Vagina (tissue), 2 donors: ENCODE measurements around the gene ALDH1L1. TPM values are rescaled to one million over a fixed set of nuclear protein-coding genes. Genes with fewer than 3 reads are reported as not detected.
A peak's percentile ranks its signal among the peaks of the same experiment; 100 is the strongest.

Source experiments
- DNase-seq, 2 donors: peaks; one replicate each; pipeline ENCODE4 v3.0.0-alpha.2; 2017; ENCODE audit errors: extremely low spot score in 2 of 2
- H3K27ac ChIP-seq: fragments of 200-600 bp; sonication (generic); one replicate; pipeline ENCODE4 v1.5.1; 2019
- H3K27me3 ChIP-seq: fragments of 200-600 bp; sonication (generic); one replicate; pipeline ENCODE4 v1.5.1; 2019
- H3K36me3 ChIP-seq, 2 donors: fragments of 200-600 bp; sonication (generic); one replicate each; pipeline ENCODE4 v1.5.1; 2017 to 2019
- H3K4me1 ChIP-seq: fragments of 200-600 bp; sonication (generic); one replicate; pipeline ENCODE4 v1.5.1; 2019
- H3K4me3 ChIP-seq, 2 donors: fragments of 200-600 bp; sonication (generic); 1 replicate in 1 of 2; 2 replicates in 1 of 2; pipeline ENCODE4 v1.5.1; 2016 to 2019
- H3K9me3 ChIP-seq: fragments of 200-600 bp; sonication (generic); one replicate; pipeline ENCODE4 v1.5.1; 2019
- POLR2A ChIP-seq, 2 donors: fragments of 450-650 bp; IDR thresholded peaks; one replicate each; pipeline ENCODE4 v1.6.1; 2017; ENCODE audit warnings: antibody characterized with exemption in 2 of 2, mild to moderate bottlenecking in 2 of 2, moderate library complexity in 2 of 2
- POLR2AphosphoS5 ChIP-seq, 2 donors: sonication (generic); formaldehyde crosslinking; IDR thresholded peaks; one replicate each; pipeline ENCODE4 v1.9.0; 2017; ENCODE audit warnings: antibody characterized with exemption in 2 of 2, mild to moderate bottlenecking in 2 of 2, low read depth in 1 of 2; ENCODE audit not compliant: insufficient read depth in 1 of 2
- intact Hi-C: fragments of 100-400 bp; cut with DNase I; formaldehyde crosslinking; loops from one replicate; pipeline ENCODE4 v1.15.1; 2023
- total RNA-seq: library from RNA; depleted of rRNA; stranded (reverse); fragments of >200 nt; gene quantifications from one replicate; pipeline ENCODE4 v1.2.3, GENCODE V29; 2016
- TF ChIP-seq, protein P1 (sequence below), 3 experiments: fragments of 450-650 bp in 2 of 3; fragments of 200-600 bp in 1 of 3; sonication (generic) in 1 of 3; IDR thresholded peaks; one replicate each; pipeline ENCODE4 v1.5.1; 2017 to 2019; ENCODE audit warnings: antibody characterized with exemption in 3 of 3, mild to moderate bottlenecking in 2 of 3, moderate library complexity in 2 of 3

The ALDH1L1 gene
- total RNA-seq, 1 donor from 2014 or later = 19.2 TPM

DNA sequence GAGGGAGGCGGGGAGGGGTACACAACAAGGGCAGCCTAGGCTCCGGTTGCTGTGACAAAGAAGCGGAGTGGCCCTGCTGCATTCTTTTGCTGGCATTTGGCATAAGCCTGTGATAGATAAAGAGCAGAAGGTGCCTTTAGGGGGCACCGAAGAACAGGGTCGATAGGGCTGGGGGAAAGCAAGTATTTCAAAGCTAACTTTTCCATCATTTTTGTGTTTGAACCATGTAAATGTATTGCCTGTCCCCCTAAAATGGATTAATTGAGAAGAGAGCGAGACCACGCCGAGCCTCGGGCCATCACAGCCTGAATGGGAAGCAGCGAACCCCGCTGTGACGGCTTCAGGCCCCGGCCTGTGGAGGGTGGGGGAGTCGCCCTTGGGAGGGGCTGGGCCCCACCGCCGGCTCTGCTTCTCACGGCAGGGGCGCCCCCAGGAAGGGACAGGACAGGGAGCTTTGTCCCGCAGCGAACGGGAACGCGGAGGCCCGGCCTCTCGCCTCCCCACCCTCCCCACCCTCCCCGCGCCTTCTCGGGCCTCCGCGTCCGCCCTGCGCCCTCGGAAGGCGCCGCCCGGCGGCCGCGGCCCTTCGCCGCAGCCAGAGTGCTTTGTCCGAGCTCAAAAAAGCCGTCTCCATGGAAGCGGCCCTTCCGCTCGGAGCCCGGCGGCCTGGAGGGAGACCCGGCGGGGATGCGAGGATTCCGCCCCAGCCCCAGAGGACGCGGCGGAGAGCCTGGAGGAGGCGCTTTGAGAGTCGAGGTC lies 32.4 kb upstream of the ALDH1L1 start:
- Histone ChIP-seq H3K36me3 (no peaks in the 10 kb centered on the region), H3K9me3 (no peaks in the 10 kb centered on the region), H3K27ac (peak overlapping the region; percentile 73), H3K4me1 (peaks cover 17% of the 10 kb centered on the region), H3K27me3 (no peaks in the 10 kb centered on the region), H3K4me3 (peak overlapping the region; percentile 49 to 55)
- DNase-seq = no peak
- TF ChIP-seq, protein P1, sequence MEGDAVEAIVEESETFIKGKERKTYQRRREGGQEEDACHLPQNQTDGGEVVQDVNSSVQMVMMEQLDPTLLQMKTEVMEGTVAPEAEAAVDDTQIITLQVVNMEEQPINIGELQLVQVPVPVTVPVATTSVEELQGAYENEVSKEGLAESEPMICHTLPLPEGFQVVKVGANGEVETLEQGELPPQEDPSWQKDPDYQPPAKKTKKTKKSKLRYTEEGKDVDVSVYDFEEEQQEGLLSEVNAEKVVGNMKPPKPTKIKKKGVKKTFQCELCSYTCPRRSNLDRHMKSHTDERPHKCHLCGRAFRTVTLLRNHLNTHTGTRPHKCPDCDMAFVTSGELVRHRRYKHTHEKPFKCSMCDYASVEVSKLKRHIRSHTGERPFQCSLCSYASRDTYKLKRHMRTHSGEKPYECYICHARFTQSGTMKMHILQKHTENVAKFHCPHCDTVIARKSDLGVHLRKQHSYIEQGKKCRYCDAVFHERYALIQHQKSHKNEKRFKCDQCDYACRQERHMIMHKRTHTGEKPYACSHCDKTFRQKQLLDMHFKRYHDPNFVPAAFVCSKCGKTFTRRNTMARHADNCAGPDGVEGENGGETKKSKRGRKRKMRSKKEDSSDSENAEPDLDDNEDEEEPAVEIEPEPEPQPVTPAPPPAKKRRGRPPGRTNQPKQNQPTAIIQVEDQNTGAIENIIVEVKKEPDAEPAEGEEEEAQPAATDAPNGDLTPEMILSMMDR (IDR thresholded peaks at IDR 0.05) = no peak
- peak in 1 of 2 donors; percentile 32 for TF ChIP-seq POLR2AphosphoS5 (IDR thresholded peaks at IDR 0.05; ENCODE audit: insufficient read depth in 1 of 2, low read depth in 1 of 2)
- intact Hi-C loops = no loop called here

DNA sequence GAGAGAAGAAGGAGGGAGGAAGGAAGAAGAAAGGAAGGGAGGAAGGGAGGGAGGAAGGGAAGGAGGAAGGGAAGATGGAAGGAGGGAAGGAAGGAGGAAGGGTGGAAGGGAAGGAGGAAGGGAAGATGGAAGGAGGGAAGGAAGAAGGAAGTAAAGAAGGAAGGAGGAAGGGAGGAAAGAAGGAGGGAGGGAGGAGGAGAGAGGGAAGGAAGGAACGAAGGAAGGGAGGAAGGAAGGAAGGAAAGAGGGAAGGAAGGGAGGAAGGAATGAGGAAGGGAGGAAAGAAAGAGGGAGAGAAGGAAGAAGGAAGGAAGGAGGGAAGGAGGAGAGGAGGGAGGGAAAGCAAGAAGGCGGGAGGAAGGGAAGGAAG lies 31.8 kb upstream of the ALDH1L1 start:
- peak overlapping the region; percentile 73 for H3K27ac ChIP-seq
- peaks cover 17% of the 10 kb centered on the region for H3K4me1 ChIP-seq
- no peak for TF ChIP-seq POLR2AphosphoS5 (IDR thresholded peaks at IDR 0.05; ENCODE audit: insufficient read depth in 1 of 2, low read depth in 1 of 2)
- TF ChIP-seq, protein P1 (IDR thresholded peaks at IDR 0.05) = no peak
- intact Hi-C loops = no loop called here
- H3K27me3 ChIP-seq = no peaks in the 10 kb centered on the region
- no peak for DNase-seq
- peak overlapping the region in 1 of 2 donors; percentile 55 for H3K4me3 ChIP-seq
- H3K9me3 ChIP-seq = no peaks in the 10 kb centered on the region
- H3K36me3 ChIP-seq = no peaks in the 10 kb centered on the region

DNA sequence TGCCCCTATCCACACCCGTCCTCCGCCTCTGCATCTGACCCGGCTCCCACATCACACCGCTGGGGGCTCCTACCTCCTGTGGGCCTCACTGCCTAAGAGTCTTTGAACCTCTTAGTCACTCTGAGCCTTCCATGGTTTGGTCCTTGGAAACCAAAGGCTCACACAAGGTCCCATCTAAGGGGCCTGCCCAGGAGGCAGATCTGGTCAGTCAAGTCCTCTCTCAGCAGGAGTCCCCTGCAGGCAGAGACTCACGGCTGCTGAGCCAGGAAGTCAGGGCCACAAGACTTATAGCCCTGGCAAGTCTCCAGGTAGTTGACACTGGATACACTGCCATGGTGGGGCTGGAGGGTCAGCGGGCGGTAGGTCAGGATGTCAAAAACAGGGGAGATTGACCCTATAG lies 31.2 kb upstream of the ALDH1L1 start:
- H3K36me3 ChIP-seq = no peaks in the 10 kb centered on the region
- no peaks in the 10 kb centered on the region for H3K9me3 ChIP-seq
- intact Hi-C loops = no loop called here

DNA sequence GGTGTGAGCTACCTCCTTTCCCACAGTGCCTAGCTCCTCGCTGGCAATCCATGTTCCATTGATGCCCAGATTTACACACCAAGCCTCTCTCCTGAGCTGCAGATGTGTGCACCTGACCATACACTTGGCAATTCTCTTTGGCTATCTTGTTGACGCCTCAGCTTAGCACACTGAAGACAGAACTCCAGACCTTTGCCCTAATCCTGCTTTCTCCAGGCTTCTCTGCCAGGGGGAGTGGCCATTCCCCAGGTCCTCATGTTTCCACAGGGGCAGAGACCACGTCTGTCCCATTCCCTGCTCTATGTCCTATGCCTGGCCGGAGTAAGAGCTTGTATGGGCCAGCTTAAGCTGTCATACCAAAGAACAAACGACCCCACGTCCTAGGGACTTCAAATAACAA lies 30.2 kb upstream of the ALDH1L1 start:
- H3K4me3 ChIP-seq = no peak overlapping the region
- H3K4me1 ChIP-seq = peaks cover 17% of the 10 kb centered on the region
- DNase-seq = no peak
- no peaks in the 10 kb centered on the region for H3K27me3 ChIP-seq
- no peak for TF ChIP-seq POLR2AphosphoS5 (IDR thresholded peaks at IDR 0.05; ENCODE audit: insufficient read depth in 1 of 2, low read depth in 1 of 2)
- no peak for TF ChIP-seq POLR2A (IDR thresholded peaks at IDR 0.05)
- TF ChIP-seq, protein P1 (IDR thresholded peaks at IDR 0.05) = no peak
- H3K9me3 ChIP-seq = no peaks in the 10 kb centered on the region
- no peak overlapping the region for H3K27ac ChIP-seq
- no peaks in the 10 kb centered on the region for H3K36me3 ChIP-seq
- intact Hi-C loops = no loop called here

More for the DNA sequence above, 31.2 kb upstream of the ALDH1L1 start:
- TF ChIP-seq, protein P1 (IDR thresholded peaks at IDR 0.05) = no peak
- TF ChIP-seq POLR2A (IDR thresholded peaks at IDR 0.05) (no peak), POLR2AphosphoS5 (IDR thresholded peaks at IDR 0.05; ENCODE audit: insufficient read depth in 1 of 2, low read depth in 1 of 2) (no peak)
- DNase-seq = no peak
- Histone ChIP-seq H3K27ac (no peak overlapping the region), H3K4me3 (no peak overlapping the region), H3K27me3 (no peaks in the 10 kb centered on the region), H3K4me1 (peaks cover 17% of the 10 kb centered on the region)

DNA sequence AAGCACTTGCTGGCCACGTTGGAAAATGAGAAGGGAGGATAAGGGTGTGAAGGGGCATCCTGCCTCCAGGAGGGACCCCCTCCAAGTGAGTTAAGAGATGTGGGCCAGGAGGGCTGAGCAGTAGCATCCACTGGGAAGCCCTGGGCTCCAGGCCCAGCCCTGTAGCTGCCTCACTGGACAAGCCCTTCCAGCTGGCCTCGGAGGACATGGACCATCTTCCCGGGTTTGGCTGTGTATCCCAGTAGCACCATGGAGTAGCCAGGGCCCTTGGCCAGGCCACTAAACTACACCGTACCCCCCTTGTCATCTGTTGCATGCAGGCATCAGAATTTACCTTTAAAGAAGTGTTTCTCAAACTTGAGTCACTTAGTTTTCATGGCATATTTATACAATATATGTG lies 29.4 kb upstream of the ALDH1L1 start:
- Histone ChIP-seq H3K27me3 (no peaks in the 10 kb centered on the region), H3K9me3 (no peaks in the 10 kb centered on the region), H3K4me1 (peaks cover 17% of the 10 kb centered on the region), H3K27ac (no peak overlapping the region), H3K4me3 (no peak overlapping the region), H3K36me3 (no peaks in the 10 kb centered on the region)
- intact Hi-C loops = loop anchor here (10.0 kb wide), 1 partner anchor 75 kb away; no protein-coding TSS in a partner anchor
- DNase-seq = no peak
- TF ChIP-seq POLR2AphosphoS5 (IDR thresholded peaks at IDR 0.05; ENCODE audit: insufficient read depth in 1 of 2, low read depth in 1 of 2) (no peak), POLR2A (IDR thresholded peaks at IDR 0.05) (no peak)
- TF ChIP-seq, protein P1 (IDR thresholded peaks at IDR 0.05) = no peak
